MM.1S (cell line): ENCODE results near the gene SAMSN1.

Experiments used
- DNase-seq: peaks from one replicate; pipeline ENCODE4 v3.0.0-alpha.2; 2015
- H2AFZ ChIP-seq: fragments of 300-600 bp; sonication (generic); 2 replicates; pipeline ENCODE4 v1.6.0; 2016; ENCODE audit warnings: antibody characterized with exemption, low read length
- H3F3A ChIP-seq: fragments of 300-600 bp; sonication (generic); 2 replicates; pipeline ENCODE4 v1.6.1; 2016; ENCODE audit warnings: mild to moderate bottlenecking, antibody characterized with exemption, low read length, moderate library complexity, mixed read lengths; ENCODE audit not compliant: insufficient read depth
- H3K27ac ChIP-seq: fragments of 300-600 bp; sonication (generic); 2 replicates; pipeline ENCODE4 v1.5.1; 2016; ENCODE audit warnings: mild to moderate bottlenecking, low read length
- H3K27me3 ChIP-seq: fragments of 300-600 bp; sonication (generic); replicated peaks from 2 replicates; pipeline ENCODE4 v1.6.0; 2016; ENCODE audit warnings: low read length; ENCODE audit not compliant: insufficient read depth
- H3K36me3 ChIP-seq: fragments of 300-600 bp; sonication (generic); replicated peaks from 2 replicates; pipeline ENCODE4 v1.6.1; 2016; ENCODE audit warnings: mild to moderate bottlenecking, low read length, mixed read lengths; ENCODE audit not compliant: insufficient read depth
- H3K4me1 ChIP-seq: fragments of 300-600 bp; sonication (generic); 2 replicates; pipeline ENCODE4 v1.6.1; 2016; ENCODE audit warnings: low read length, mixed read lengths
- H3K4me2 ChIP-seq: fragments of 300-600 bp; sonication (generic); 2 replicates; pipeline ENCODE4 v1.6.0; 2016; ENCODE audit warnings: low read depth, low read length
- H3K4me3 ChIP-seq: fragments of 300-600 bp; sonication (generic); 2 replicates; pipeline ENCODE4 v1.5.1; 2016; ENCODE audit warnings: low read length, mixed read lengths
- H3K79me2 ChIP-seq: fragments of 300-600 bp; sonication (generic); 2 replicates; pipeline ENCODE4 v1.6.1; 2016; ENCODE audit warnings: mixed run types, low read length, mixed read lengths
- H3K9ac ChIP-seq: fragments of 300-600 bp; sonication (generic); 2 replicates; pipeline ENCODE4 v1.6.1; 2016; ENCODE audit warnings: low read length, mixed read lengths
- H3K9me2 ChIP-seq: fragments of 300-600 bp; sonication (generic); replicated peaks from 2 replicates; pipeline ENCODE4 v1.6.1; 2016; ENCODE audit warnings: mild to moderate bottlenecking, low read length, mixed read lengths; ENCODE audit not compliant: insufficient read depth
- H3K9me3 ChIP-seq: fragments of 300-600 bp; sonication (generic); replicated peaks from 2 replicates; pipeline ENCODE4 v1.6.1; 2016; ENCODE audit warnings: mild to moderate bottlenecking, low read length, mixed read lengths; ENCODE audit not compliant: insufficient read depth
- H4K20me1 ChIP-seq: fragments of 300-600 bp; sonication (generic); 2 replicates; pipeline ENCODE4 v1.6.1; 2016; ENCODE audit warnings: mild to moderate bottlenecking, low read length, moderate library complexity, mixed read lengths; ENCODE audit not compliant: insufficient read depth
- EZH2 ChIP-seq: fragments of 300-600 bp; sonication (generic); optimal IDR thresholded peaks from 2 replicates; pipeline ENCODE3; 2017; ENCODE audit warnings: low read depth, mild to moderate bottlenecking, antibody characterized with exemption, low read length, mixed read lengths
- EZH2phosphoT487 ChIP-seq: fragments of 300-600 bp; sonication (generic); IDR thresholded peaks from 2 replicates; pipeline ENCODE4 v1.6.1; 2018; ENCODE audit warnings: antibody characterized with exemption, low read length
- TF ChIP-seq, protein P1 (sequence below): fragments of 300-600 bp; sonication (generic); IDR thresholded peaks from 2 replicates; pipeline ENCODE4 v1.5.1; 2016; ENCODE audit warnings: antibody characterized with exemption, low read length, mixed read lengths

Gene SAMSN1

DNA sequence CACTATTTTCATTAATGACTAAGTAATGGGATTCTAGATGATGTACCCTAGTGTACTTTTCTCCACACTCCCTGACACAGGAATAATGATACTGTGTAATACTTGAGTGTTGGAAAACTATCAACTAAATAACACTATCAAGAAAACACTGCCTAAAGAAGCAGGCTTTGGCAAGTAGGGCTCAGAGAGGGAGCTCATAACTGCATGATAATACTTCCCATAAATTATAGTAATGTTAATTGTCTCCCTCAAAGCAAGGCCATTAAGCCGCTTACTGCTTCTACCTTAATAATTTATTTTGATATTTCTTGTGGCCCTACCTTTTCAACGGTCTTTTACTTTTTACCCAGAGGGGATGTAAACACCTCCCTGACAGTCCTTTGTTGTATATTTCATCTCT lies 69.0 kb downstream of the SAMSN1 start:
- no peaks in the 10 kb centered on the region for H3K9me2 ChIP-seq

DNA sequence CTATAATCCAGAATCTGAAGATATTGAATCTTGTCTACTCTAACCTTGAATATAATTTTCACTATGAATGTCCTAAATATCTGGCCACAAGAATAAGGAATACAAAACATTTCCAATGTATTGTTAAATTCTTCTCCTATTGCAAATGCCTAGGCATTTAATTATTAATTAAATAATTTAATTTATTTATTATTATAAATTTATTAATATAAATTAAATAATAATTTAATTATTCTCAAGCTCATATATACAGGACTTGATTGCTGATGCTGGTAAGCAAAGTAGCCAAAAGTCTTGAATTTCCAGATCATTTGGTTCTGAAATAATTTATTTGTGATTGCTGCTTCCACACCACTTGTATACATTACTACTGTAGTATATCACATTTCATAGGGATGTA lies 71.1 kb downstream of the SAMSN1 start:
- H3K36me3 ChIP-seq, result no peaks in the 10 kb centered on the region
- H3K9ac ChIP-seq, result no peak overlapping the region
- DNase-seq, result no peak
- no peak overlapping the region for H3K4me2 ChIP-seq
- H3F3A ChIP-seq, result no peaks in the 10 kb centered on the region
- H4K20me1 ChIP-seq, result no peaks in the 10 kb centered on the region
- no peak overlapping the region for H3K27ac ChIP-seq
- TF ChIP-seq EZH2phosphoT487 (no peak), EZH2 (no peak)
- TF ChIP-seq, protein P1, sequence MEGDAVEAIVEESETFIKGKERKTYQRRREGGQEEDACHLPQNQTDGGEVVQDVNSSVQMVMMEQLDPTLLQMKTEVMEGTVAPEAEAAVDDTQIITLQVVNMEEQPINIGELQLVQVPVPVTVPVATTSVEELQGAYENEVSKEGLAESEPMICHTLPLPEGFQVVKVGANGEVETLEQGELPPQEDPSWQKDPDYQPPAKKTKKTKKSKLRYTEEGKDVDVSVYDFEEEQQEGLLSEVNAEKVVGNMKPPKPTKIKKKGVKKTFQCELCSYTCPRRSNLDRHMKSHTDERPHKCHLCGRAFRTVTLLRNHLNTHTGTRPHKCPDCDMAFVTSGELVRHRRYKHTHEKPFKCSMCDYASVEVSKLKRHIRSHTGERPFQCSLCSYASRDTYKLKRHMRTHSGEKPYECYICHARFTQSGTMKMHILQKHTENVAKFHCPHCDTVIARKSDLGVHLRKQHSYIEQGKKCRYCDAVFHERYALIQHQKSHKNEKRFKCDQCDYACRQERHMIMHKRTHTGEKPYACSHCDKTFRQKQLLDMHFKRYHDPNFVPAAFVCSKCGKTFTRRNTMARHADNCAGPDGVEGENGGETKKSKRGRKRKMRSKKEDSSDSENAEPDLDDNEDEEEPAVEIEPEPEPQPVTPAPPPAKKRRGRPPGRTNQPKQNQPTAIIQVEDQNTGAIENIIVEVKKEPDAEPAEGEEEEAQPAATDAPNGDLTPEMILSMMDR, result no peak
- H3K4me1 ChIP-seq, result no peaks in the 10 kb centered on the region
- H3K9me3 ChIP-seq, result no peaks in the 10 kb centered on the region
- H2AFZ ChIP-seq, result no peak overlapping the region
- H3K79me2 ChIP-seq, result no peaks in the 10 kb centered on the region
- H3K9me2 ChIP-seq, result no peaks in the 10 kb centered on the region
- no peaks in the 10 kb centered on the region for H3K27me3 ChIP-seq
- no peak overlapping the region for H3K4me3 ChIP-seq

More for the DNA sequence above, 69.0 kb downstream of the SAMSN1 start:
- Histone ChIP-seq H3K36me3 (no peaks in the 10 kb centered on the region), H3K27ac (no peak overlapping the region), H4K20me1 (no peaks in the 10 kb centered on the region), H3K4me3 (no peak overlapping the region), H2AFZ (no peak overlapping the region), H3K9ac (no peak overlapping the region), H3K27me3 (no peaks in the 10 kb centered on the region), H3K9me3 (no peaks in the 10 kb centered on the region), H3K4me1 (no peaks in the 10 kb centered on the region), H3K4me2 (no peak overlapping the region), H3F3A (no peaks in the 10 kb centered on the region), H3K79me2 (no peaks in the 10 kb centered on the region)
- no peak for DNase-seq
- TF ChIP-seq EZH2 (no peak), EZH2phosphoT487 (no peak)
- TF ChIP-seq, protein P1, result no peak

DNA sequence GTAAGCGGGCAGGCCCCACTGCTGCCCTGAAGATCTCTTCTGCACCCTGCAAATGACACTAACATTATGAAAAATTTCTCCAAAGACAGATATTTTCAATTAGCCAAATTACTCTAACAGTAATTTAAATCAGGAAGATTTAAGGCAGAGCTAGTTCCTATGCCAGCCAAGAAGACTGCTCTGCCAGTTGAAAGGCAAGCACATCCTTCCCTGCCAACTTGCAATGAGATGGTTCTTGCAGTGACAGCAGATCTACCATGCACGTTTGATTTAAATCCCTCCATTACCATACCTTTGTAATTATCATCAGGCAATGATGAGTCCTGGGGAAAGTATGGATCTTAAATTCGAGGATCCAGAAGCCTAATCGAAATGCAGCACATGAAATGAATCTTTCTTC lies 76.5 kb downstream of the SAMSN1 start:
- no peak overlapping the region for H2AFZ ChIP-seq
- TF ChIP-seq, protein P1, result no peak
- no peak for TF ChIP-seq EZH2
- no peak for TF ChIP-seq EZH2phosphoT487
- no peaks in the 10 kb centered on the region for H3K4me1 ChIP-seq
- H3K9me2 ChIP-seq, result no peaks in the 10 kb centered on the region
- H4K20me1 ChIP-seq, result no peaks in the 10 kb centered on the region
- H3K27me3 ChIP-seq, result no peaks in the 10 kb centered on the region
- H3K9me3 ChIP-seq, result no peaks in the 10 kb centered on the region
- H3K4me3 ChIP-seq, result no peak overlapping the region
- DNase-seq, result no peak
- no peak overlapping the region for H3K4me2 ChIP-seq
- no peak overlapping the region for H3K9ac ChIP-seq
- no peak overlapping the region for H3K27ac ChIP-seq
- H3K36me3 ChIP-seq, result no peaks in the 10 kb centered on the region
- no peaks in the 10 kb centered on the region for H3F3A ChIP-seq
- no peaks in the 10 kb centered on the region for H3K79me2 ChIP-seq
